NT2/D1 (cell line): ENCODE results near the gene ITGA5.

ENCODE experiments used
- DNase-seq: peaks from one replicate; pipeline ENCODE4 v3.0.0-alpha.2; 2011; ENCODE audit warnings: low read depth, low spot score
- H3K27me3 ChIP-seq: 2 replicates; pipeline ENCODE4 v1.6.0; 2011; ENCODE audit warnings: mild to moderate bottlenecking; ENCODE audit not compliant: insufficient read length, insufficient read depth
- H3K36me3 ChIP-seq: 2 replicates; pipeline ENCODE4 v1.6.1; 2011; ENCODE audit warnings: mild to moderate bottlenecking, low read length, mixed read lengths; ENCODE audit not compliant: insufficient read depth, insufficient read length
- H3K4me1 ChIP-seq: 2 replicates; pipeline ENCODE4 v1.5.1; 2011; ENCODE audit not compliant: insufficient read depth, insufficient read length
- H3K4me3 ChIP-seq: 2 replicates; pipeline ENCODE4 v1.5.1; 2011; ENCODE audit warnings: low read depth; ENCODE audit not compliant: insufficient read length
- H3K9ac ChIP-seq: 2 replicates; pipeline ENCODE4 v1.6.0; 2011; ENCODE audit warnings: low read depth; ENCODE audit not compliant: insufficient read length
- H3K9me3 ChIP-seq: 2 replicates; pipeline ENCODE4 v1.5.1; 2011; ENCODE audit warnings: mild to moderate bottlenecking, low read length; ENCODE audit not compliant: insufficient read depth
- SUZ12 ChIP-seq: IDR thresholded peaks from 2 replicates; pipeline ENCODE4 v1.6.1; 2011; ENCODE audit not compliant: insufficient read length, insufficient read depth; ENCODE audit errors: extremely low read depth
- YY1 ChIP-seq: IDR thresholded peaks from 2 replicates; pipeline ENCODE4 v1.6.1; 2011; ENCODE audit not compliant: insufficient read length, insufficient read depth
- ZNF274 ChIP-seq: IDR thresholded peaks from 2 replicates; pipeline ENCODE4 v1.6.1; 2011; ENCODE audit warnings: mild to moderate bottlenecking, low read depth, low read length

Gene ITGA5

DNA sequence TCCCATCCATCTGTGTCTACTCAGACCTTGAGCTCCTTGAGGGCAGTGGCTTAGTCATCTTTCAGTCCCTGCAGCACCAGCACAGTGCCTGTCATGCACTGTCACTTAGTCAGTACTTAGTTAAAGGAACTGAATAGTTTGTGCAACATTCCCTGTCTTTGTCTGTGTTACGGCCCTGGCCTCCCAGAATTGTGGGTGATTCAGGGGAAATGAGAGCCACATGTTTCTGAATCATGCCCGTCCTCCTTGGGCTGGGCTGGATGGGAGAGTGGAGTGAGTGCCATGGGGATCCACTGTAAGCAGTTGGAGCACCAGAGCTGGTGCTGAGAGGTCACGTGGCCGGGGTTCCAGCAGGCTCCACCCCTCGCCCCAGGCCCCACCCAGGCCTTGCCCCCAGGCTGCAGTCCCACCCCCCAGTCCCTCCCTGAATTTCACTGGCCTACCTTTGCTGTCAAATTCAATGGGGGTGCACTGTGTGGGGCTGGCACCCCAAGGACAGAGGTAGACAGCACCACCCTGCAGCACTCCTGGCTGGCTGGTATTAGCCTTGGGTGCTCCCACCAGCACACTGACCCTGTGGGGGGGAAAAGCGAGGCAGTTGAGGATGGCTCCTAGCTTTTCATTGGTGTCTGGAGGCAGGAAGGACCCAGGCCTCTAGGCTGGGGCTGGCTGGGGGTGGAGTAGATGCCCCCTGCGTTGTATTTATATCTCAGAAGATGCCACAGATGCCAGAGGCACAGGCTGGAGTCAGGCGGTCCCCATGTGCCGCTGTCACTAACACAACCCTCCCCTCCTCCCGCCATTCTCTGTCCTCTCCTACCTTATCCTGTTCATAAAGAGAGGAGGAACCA lies 7.5 kb downstream of the ITGA5 start:
- Histone ChIP-seq H3K9ac (no peak overlapping the region), H3K4me1 (peaks cover 8% of the 10 kb centered on the region), H3K4me3 (no peak overlapping the region), H3K9me3 (no peaks in the 10 kb centered on the region), H3K36me3 (peaks cover 81% of the 10 kb centered on the region), H3K27me3 (no peaks in the 10 kb centered on the region)
- TF ChIP-seq YY1 (no peak), SUZ12 (no peak), ZNF274 (no peak)
- DNase-seq = no peak

GRCh38 chr12:54409267-54409666 lies 9.8 kb downstream of the ITGA5 start:
- DNase-seq = no peak
- H3K4me3 ChIP-seq = no peak overlapping the region
- H3K4me1 ChIP-seq = peaks cover 10% of the 10 kb centered on the region
- no peaks in the 10 kb centered on the region for H3K27me3 ChIP-seq
- no peak overlapping the region for H3K9ac ChIP-seq
- H3K9me3 ChIP-seq = no peaks in the 10 kb centered on the region
- TF ChIP-seq SUZ12 (no peak), ZNF274 (no peak), YY1 (no peak)
- H3K36me3 ChIP-seq = peaks cover 91% of the 10 kb centered on the region

- Histone ChIP-seq H3K4me1 (peaks cover 7% of the 10 kb centered on the region), H3K9ac (no peak overlapping the region), H3K36me3 (peaks cover 94% of the 10 kb centered on the region), H3K4me3 (no peak overlapping the region), H3K9me3 (no peaks in the 10 kb centered on the region), H3K27me3 (no peaks in the 10 kb centered on the region)
- no peak for DNase-seq
- TF ChIP-seq SUZ12 = no peak
- TF ChIP-seq YY1 = no peak
- no peak for TF ChIP-seq ZNF274
Measured at GRCh38 chr12:54407183-54407905, 11.7 kb downstream of the ITGA5 start.

GRCh38 chr12:54405573-54405972 lies 13.5 kb downstream of the ITGA5 start:
- no peak overlapping the region for H3K4me3 ChIP-seq
- no peak for DNase-seq
- TF ChIP-seq SUZ12 = no peak
- no peak for TF ChIP-seq ZNF274
- no peak for TF ChIP-seq YY1
- peaks cover 97% of the 10 kb centered on the region for H3K36me3 ChIP-seq
- no peaks in the 10 kb centered on the region for H3K27me3 ChIP-seq
- H3K9me3 ChIP-seq = no peaks in the 10 kb centered on the region
- H3K4me1 ChIP-seq = peaks cover 2% of the 10 kb centered on the region
- H3K9ac ChIP-seq = no peak overlapping the region

DNA sequence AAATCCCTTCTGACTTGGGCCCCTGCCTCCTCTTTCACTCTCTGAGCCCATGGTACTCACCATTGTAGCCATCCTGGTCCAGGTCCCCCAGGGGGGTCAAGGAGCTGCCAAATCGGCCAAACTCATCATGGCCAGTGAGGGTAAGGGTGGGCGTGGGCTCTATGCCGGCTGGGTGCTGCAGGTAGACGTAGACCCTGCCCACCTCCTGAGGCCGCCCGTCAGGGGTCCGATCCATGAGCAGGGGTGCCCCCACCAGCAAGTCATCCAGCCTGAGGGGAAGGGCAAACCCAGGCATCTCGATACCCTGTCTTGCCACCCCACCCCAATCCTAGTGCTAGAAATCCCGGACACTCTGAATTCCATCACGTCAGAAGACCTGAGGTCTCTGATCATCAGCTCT lies 14.0 kb downstream of the ITGA5 start:
- peaks cover 97% of the 10 kb centered on the region for H3K36me3 ChIP-seq
- H3K9me3 ChIP-seq = no peaks in the 10 kb centered on the region
- peaks cover 2% of the 10 kb centered on the region for H3K4me1 ChIP-seq
- H3K9ac ChIP-seq = no peak overlapping the region
- no peak overlapping the region for H3K4me3 ChIP-seq
- DNase-seq = no peak
- H3K27me3 ChIP-seq = no peaks in the 10 kb centered on the region
- TF ChIP-seq SUZ12 (no peak), YY1 (no peak), ZNF274 (no peak)

DNA sequence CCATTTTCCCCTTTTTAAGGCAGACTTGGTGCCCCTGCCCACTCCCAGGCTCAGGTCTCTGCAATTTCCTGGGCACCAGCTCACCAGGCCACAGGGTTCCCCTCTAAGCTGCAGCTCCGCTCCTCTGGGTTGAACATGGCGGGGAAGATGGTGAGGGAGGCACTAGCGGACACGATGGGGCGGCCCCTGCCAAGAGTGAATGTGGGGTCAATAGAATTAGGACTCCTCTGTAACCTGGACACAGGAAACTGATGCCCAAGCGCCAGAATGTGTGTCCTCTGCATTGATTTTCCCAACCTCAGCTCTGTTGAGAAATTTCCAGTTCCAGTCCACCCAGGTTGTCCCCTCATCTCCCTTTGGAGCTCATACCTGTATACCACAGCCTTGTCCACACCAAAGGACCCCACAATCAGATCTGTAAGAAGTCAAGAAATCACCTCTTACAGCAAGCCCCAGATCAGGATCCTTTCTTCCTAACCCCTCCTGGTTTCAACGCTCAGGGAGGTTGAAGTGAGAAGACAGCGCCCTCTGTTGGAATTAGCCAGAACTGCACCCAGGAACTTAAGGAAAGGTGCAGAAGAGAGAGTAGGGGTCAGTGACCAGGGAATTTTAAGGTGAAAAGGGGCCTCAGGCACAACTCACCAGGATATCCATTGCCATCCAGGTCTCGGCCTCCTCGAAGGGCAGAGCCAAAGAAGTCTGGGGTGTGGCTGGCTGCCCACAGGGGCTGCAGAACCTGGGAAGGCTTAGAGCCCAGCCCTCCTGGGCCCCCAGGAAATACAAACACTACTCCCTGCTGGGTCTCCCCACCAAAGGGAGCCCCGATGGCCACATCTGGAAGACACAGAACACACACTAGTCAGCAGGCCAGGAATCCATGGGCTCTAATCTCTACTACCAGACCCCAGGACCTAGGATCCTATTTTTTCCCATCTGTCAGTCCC lies 14.7 kb downstream of the ITGA5 start:
- Histone ChIP-seq H3K4me1 (peaks cover 2% of the 10 kb centered on the region), H3K9ac (no peak overlapping the region), H3K27me3 (no peaks in the 10 kb centered on the region), H3K4me3 (no peak overlapping the region), H3K9me3 (no peaks in the 10 kb centered on the region), H3K36me3 (peaks cover 98% of the 10 kb centered on the region)
- DNase-seq = peak; percentile 71
- TF ChIP-seq ZNF274 = no peak
- TF ChIP-seq SUZ12 = no peak

- H3K9me3 ChIP-seq = no peaks in the 10 kb centered on the region
- peaks cover 96% of the 10 kb centered on the region for H3K36me3 ChIP-seq
Measured at GRCh38 chr12:54401119-54401518, 17.9 kb downstream of the ITGA5 start.

More at GRCh38 chr12:54401119-54401518, 17.9 kb downstream of the ITGA5 start:
- TF ChIP-seq YY1 (no peak), ZNF274 (no peak), SUZ12 (no peak)
- DNase-seq = no peak
- H3K4me3 ChIP-seq = no peak overlapping the region
- H3K27me3 ChIP-seq = no peaks in the 10 kb centered on the region
- peaks cover 2% of the 10 kb centered on the region for H3K4me1 ChIP-seq
- no peak overlapping the region for H3K9ac ChIP-seq
